Uterus (tissue), 2 donors: ENCODE data around the gene CCSER1.

ENCODE experiments used
- POLR2A ChIP-seq, 2 donors: fragments of 450-650 bp; IDR thresholded peaks; one replicate each; pipeline ENCODE4 v1.6.1; 2016; ENCODE audit warnings: antibody characterized with exemption in 2 of 2, mild to moderate bottlenecking in 1 of 2, moderate library complexity in 1 of 2
- TF ChIP-seq, protein P1 (sequence below), 4 experiments: fragments of 200-600 bp in 2 of 4; fragments of 450-650 bp in 2 of 4; sonication (generic) in 2 of 4; IDR thresholded peaks; one replicate each; pipeline ENCODE4 v1.5.1; 2016 to 2019; ENCODE audit warnings: antibody characterized with exemption in 4 of 4, mild to moderate bottlenecking in 2 of 4, moderate library complexity in 1 of 4

DNA sequence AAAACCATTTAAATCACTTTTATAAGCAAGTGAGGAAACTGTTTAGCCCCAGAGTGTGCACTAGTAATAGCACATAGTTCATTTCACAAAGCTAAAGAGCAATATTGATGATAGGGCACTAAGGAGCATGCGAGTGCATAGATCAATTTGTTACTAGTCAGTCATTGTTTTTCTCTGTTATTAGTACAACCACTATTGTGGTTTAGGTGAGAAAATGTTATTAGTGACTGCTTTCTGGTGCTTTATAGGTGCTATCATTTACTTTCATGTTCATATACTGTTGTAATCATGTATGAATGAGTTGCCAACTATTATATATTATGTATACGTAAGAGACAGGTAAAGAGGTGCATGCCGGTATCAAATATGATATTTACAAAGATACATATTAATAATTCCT lies 113.8 kb downstream of the CCSER1 start:
- TF ChIP-seq, protein P1, sequence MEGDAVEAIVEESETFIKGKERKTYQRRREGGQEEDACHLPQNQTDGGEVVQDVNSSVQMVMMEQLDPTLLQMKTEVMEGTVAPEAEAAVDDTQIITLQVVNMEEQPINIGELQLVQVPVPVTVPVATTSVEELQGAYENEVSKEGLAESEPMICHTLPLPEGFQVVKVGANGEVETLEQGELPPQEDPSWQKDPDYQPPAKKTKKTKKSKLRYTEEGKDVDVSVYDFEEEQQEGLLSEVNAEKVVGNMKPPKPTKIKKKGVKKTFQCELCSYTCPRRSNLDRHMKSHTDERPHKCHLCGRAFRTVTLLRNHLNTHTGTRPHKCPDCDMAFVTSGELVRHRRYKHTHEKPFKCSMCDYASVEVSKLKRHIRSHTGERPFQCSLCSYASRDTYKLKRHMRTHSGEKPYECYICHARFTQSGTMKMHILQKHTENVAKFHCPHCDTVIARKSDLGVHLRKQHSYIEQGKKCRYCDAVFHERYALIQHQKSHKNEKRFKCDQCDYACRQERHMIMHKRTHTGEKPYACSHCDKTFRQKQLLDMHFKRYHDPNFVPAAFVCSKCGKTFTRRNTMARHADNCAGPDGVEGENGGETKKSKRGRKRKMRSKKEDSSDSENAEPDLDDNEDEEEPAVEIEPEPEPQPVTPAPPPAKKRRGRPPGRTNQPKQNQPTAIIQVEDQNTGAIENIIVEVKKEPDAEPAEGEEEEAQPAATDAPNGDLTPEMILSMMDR (IDR thresholded peaks at IDR 0.05), result no peak
- no peak for TF ChIP-seq POLR2A (IDR thresholded peaks at IDR 0.05)
